A673 (cell line): ENCODE measurements around the gene NLN. TPM values are rescaled to one million over a fixed set of nuclear protein-coding genes. Genes with fewer than 3 reads are reported as not detected.
"Not testable (repeated sequence)": the region's sequence is repeated elsewhere in the genome, so short reads cannot be mapped to it uniquely, and the experiment has no call there.

Experiments used
- BruUV-seq: library from RNA; stranded (reverse); fragments of 400-500 nt; replicated peaks from 2 replicates; lab custom pipeline; 2021; lab: Mats Ljungman, UMichigan
- CTCF ChIA-PET: fragments of 300-600 bp; sonication (Branson Sonifier 250); formaldehyde crosslinking; loops from one replicate; lab custom pipeline; 2022; ENCODE audit warnings: antibody characterized with exemption; lab: Charles Lee
- POLR2A ChIA-PET: fragments of 300-600 bp; sonication (Branson Sonifier 250); formaldehyde crosslinking; loops from one replicate; lab custom pipeline; 2022; ENCODE audit warnings: antibody characterized with exemption; ENCODE audit not compliant: low non-redundant PET; lab: Charles Lee
- DNase-seq: peaks from one replicate; pipeline ENCODE4 v3.0.0-alpha.2; 2015; ENCODE audit warnings: low spot score
- H3K27ac ChIP-seq: fragments of 200-600 bp; sonication (generic); 2 replicates; pipeline ENCODE4 v1.5.1; 2016; ENCODE audit warnings: mixed run types, low read depth, mild to moderate bottlenecking, mixed read lengths, antibody characterized with exemption, low read length; ENCODE audit not compliant: poor library complexity, severe bottlenecking
- H3K27me3 ChIP-seq: fragments of 200-600 bp; sonication (generic); replicated peaks from 2 replicates; pipeline ENCODE4 v1.6.1; 2017; ENCODE audit warnings: mixed run types, low read depth, mild to moderate bottlenecking, mixed read lengths, antibody characterized with exemption, low read length; ENCODE audit not compliant: insufficient read depth, poor library complexity
- H3K36me3 ChIP-seq: fragments of 200-600 bp; sonication (generic); 2 replicates; pipeline ENCODE4 v1.6.1; 2016; ENCODE audit warnings: mixed run types, mild to moderate bottlenecking, mixed read lengths, antibody characterized with exemption, low read length; ENCODE audit not compliant: insufficient read depth, poor library complexity, severe bottlenecking
- H3K4me1 ChIP-seq: fragments of 200-600 bp; sonication (generic); 2 replicates; pipeline ENCODE4 v1.6.1; 2017; ENCODE audit warnings: mixed run types, mild to moderate bottlenecking, mixed read lengths, antibody characterized with exemption, low read length; ENCODE audit not compliant: insufficient read depth, poor library complexity, severe bottlenecking
- H3K4me3 ChIP-seq: fragments of 200-600 bp; sonication (generic); 2 replicates; pipeline ENCODE4 v1.5.1; 2016; ENCODE audit warnings: low read depth, mixed run types, mild to moderate bottlenecking, mixed read lengths, low read length; ENCODE audit not compliant: poor library complexity, severe bottlenecking
- H3K9me3 ChIP-seq: fragments of 200-600 bp; sonication (generic); 2 replicates; pipeline ENCODE4 v1.6.1; 2016; ENCODE audit warnings: mixed run types, low read depth, mild to moderate bottlenecking, mixed read lengths, antibody characterized with exemption, low read length; ENCODE audit not compliant: poor library complexity, severe bottlenecking
- EZH2 ChIP-seq: fragments of 200-600 bp; sonication (generic); IDR thresholded peaks from 2 replicates; pipeline ENCODE4 v1.6.1; 2017; ENCODE audit warnings: borderline replicate concordance, low read depth, mild to moderate bottlenecking, mixed read lengths, antibody characterized with exemption, low read length; ENCODE audit not compliant: poor library complexity, severe bottlenecking
- intact Hi-C: fragments of 100-400 bp; cut with micrococcal nuclease; formaldehyde crosslinking; loops from one replicate; pipeline ENCODE4 v1.10.0; 2022; ENCODE audit not compliant: unreplicated experiment
- total RNA-seq: library from RNA; stranded (reverse); gene quantifications from 2 replicates; pipeline ENCODE4 v1.2.3, GENCODE V29; 2021
- TF ChIP-seq, protein P1 (sequence below): fragments of 300-800, 200-600 bp; sonication (generic); conservative IDR thresholded peaks from 2 replicates; pipeline ENCODE4 v1.5.1; 2017; ENCODE audit warnings: low read depth, mild to moderate bottlenecking, antibody characterized with exemption, low read length, moderate library complexity, mixed read lengths

Gene NLN
- total RNA-seq, 1 experiment from 2014 or later: 99.9 TPM

- POLR2A ChIA-PET: no interaction called here
- Histone ChIP-seq H3K27me3 (no peaks in the 10 kb centered on the region), H3K36me3 (no peaks in the 10 kb centered on the region), H3K27ac (no peak overlapping the region), H3K4me1 (no peaks in the 10 kb centered on the region), H3K9me3 (no peaks in the 10 kb centered on the region), H3K4me3 (no peak overlapping the region)
- intact Hi-C loops: no loop called here
- TF ChIP-seq, protein P1, sequence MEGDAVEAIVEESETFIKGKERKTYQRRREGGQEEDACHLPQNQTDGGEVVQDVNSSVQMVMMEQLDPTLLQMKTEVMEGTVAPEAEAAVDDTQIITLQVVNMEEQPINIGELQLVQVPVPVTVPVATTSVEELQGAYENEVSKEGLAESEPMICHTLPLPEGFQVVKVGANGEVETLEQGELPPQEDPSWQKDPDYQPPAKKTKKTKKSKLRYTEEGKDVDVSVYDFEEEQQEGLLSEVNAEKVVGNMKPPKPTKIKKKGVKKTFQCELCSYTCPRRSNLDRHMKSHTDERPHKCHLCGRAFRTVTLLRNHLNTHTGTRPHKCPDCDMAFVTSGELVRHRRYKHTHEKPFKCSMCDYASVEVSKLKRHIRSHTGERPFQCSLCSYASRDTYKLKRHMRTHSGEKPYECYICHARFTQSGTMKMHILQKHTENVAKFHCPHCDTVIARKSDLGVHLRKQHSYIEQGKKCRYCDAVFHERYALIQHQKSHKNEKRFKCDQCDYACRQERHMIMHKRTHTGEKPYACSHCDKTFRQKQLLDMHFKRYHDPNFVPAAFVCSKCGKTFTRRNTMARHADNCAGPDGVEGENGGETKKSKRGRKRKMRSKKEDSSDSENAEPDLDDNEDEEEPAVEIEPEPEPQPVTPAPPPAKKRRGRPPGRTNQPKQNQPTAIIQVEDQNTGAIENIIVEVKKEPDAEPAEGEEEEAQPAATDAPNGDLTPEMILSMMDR: no peak
- TF ChIP-seq EZH2: no peak
- no peak for DNase-seq
- no TSS peak for BruUV-seq
- CTCF ChIA-PET: no interaction called here
Measured at GRCh38 chr5:65846101-65846500, 124.1 kb downstream of the NLN start.

DNA sequence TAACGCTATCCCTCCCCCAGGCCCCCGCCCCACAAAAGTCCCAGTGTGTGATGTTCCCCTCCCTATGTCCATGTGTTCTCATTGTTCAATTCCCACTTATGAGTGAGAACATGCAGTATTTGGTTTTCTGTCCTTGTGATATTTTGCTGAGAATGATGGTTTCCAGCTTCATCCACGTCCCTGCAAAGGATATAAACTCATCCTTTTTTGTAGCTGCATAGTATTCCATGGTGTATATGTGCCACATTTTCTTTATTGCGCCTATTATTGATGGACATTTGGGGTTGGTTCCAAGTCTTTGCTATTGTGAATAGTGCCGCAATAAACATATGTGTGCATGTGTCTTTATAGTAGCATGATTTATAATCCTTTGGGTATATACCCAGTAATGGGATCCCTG is 125.0 kb downstream of the NLN start:
- H3K27ac ChIP-seq, BruUV-seq, H3K36me3 ChIP-seq, POLR2A ChIA-PET, H3K4me3 ChIP-seq, DNase-seq, intact Hi-C loops, H3K9me3 ChIP-seq, H3K27me3 ChIP-seq, H3K4me1 ChIP-seq, CTCF ChIA-PET: not testable (repeated sequence)

DNA sequence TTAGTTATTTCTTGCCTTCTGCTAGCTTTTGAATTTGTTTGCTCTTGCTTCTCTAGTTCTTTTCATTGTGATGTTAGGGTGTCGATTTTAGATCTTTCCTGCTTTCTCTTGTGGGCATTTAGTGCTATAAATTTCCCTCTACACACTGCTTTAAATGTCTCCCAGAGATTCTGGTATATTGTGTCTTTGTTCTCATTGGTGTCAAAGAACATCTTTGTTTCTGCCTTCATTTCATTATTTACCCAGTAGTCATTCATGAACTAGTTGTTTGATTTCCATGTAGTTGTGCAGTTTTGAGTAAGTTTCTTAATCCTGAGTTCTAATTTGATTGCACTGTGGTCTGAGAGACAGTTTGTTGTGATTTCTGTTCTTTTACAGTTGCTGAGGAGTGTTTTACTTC is 127.9 kb downstream of the NLN start:
- H3K9me3 ChIP-seq, H3K4me3 ChIP-seq, H3K27me3 ChIP-seq, H3K36me3 ChIP-seq, DNase-seq, intact Hi-C loops, H3K4me1 ChIP-seq, CTCF ChIA-PET, H3K27ac ChIP-seq, BruUV-seq, POLR2A ChIA-PET: not testable (repeated sequence)

GRCh38 chr5:65854925-65855324 is 132.9 kb downstream of the NLN start:
- no peaks in the 10 kb centered on the region for H3K9me3 ChIP-seq
- H3K4me3 ChIP-seq: no peak overlapping the region
- ChIA-PET CTCF (no interaction called here), POLR2A (no interaction called here)
- H3K4me1 ChIP-seq: no peaks in the 10 kb centered on the region
- no peak for DNase-seq
- H3K27me3 ChIP-seq: no peaks in the 10 kb centered on the region
- TF ChIP-seq, protein P1: no peak
- no peak for TF ChIP-seq EZH2
- no peaks in the 10 kb centered on the region for H3K36me3 ChIP-seq
- intact Hi-C loops: no loop called here
- H3K27ac ChIP-seq: no peak overlapping the region
- no TSS peak for BruUV-seq
